Vagina (tissue), 2 donors: ENCODE data around the gene DICER1.

Experiments used
- POLR2A ChIP-seq, 2 donors: fragments of 450-650 bp; IDR thresholded peaks; one replicate each; pipeline ENCODE4 v1.6.1; 2017; ENCODE audit warnings: antibody characterized with exemption in 2 of 2, mild to moderate bottlenecking in 2 of 2, moderate library complexity in 2 of 2
- POLR2AphosphoS5 ChIP-seq, 2 donors: sonication (generic); formaldehyde crosslinking; IDR thresholded peaks; one replicate each; pipeline ENCODE4 v1.9.0; 2017; ENCODE audit warnings: antibody characterized with exemption in 2 of 2, mild to moderate bottlenecking in 2 of 2, low read depth in 1 of 2; ENCODE audit not compliant: insufficient read depth in 1 of 2
- TF ChIP-seq, protein P1 (sequence below), 3 experiments: fragments of 450-650 bp in 2 of 3; fragments of 200-600 bp in 1 of 3; sonication (generic) in 1 of 3; IDR thresholded peaks; one replicate each; pipeline ENCODE4 v1.5.1; 2017 to 2019; ENCODE audit warnings: antibody characterized with exemption in 3 of 3, mild to moderate bottlenecking in 2 of 3, moderate library complexity in 2 of 3

DNA sequence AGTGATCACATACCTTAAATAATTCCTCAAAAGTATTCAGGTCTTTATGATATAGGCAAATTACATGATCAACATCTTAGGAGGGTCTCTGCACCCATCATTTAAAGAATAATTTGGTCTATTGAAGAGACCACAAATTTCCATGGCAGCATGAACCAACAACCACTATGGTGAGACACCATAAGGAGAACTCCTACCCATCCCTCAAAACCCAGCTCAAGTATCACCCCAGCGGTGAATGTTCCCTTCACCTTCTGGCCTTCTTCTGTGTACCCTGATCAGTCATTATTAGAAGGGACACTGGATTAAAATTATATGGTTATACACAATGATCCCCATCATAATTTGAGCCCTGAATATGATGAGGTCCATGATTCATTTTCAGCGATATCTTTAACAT lies 81.5 kb downstream of the DICER1 start:
- TF ChIP-seq POLR2A (IDR thresholded peaks at IDR 0.05) (no peak), POLR2AphosphoS5 (IDR thresholded peaks at IDR 0.05; ENCODE audit: insufficient read depth in 1 of 2, low read depth in 1 of 2) (no peak)
- TF ChIP-seq, protein P1, sequence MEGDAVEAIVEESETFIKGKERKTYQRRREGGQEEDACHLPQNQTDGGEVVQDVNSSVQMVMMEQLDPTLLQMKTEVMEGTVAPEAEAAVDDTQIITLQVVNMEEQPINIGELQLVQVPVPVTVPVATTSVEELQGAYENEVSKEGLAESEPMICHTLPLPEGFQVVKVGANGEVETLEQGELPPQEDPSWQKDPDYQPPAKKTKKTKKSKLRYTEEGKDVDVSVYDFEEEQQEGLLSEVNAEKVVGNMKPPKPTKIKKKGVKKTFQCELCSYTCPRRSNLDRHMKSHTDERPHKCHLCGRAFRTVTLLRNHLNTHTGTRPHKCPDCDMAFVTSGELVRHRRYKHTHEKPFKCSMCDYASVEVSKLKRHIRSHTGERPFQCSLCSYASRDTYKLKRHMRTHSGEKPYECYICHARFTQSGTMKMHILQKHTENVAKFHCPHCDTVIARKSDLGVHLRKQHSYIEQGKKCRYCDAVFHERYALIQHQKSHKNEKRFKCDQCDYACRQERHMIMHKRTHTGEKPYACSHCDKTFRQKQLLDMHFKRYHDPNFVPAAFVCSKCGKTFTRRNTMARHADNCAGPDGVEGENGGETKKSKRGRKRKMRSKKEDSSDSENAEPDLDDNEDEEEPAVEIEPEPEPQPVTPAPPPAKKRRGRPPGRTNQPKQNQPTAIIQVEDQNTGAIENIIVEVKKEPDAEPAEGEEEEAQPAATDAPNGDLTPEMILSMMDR (IDR thresholded peaks at IDR 0.05) = no peak
